H9 (cell line): ENCODE measurements around the gene ADRB1. TPM values are rescaled to one million over a fixed set of nuclear protein-coding genes. Genes with fewer than 3 reads are reported as not detected.

Experiments used
- DNase-seq: peaks from one replicate; pipeline ENCODE4 v3.0.0-alpha.2; 2017
- H2AFZ ChIP-seq: one replicate; pipeline ENCODE4 v1.6.1; 2013; ENCODE audit warnings: mild to moderate bottlenecking, low read length, control low read depth, moderate library complexity
- H2AK5ac ChIP-seq: 2 replicates; pipeline ENCODE4 v1.6.1; 2013; ENCODE audit warnings: low read length, control low read depth, mixed read lengths; ENCODE audit not compliant: insufficient read length
- H2BK120ac ChIP-seq: one replicate; pipeline ENCODE4 v1.6.1; 2013; ENCODE audit warnings: low read depth, mild to moderate bottlenecking, low read length, control low read depth, inconsistent platforms; ENCODE audit not compliant: poor library complexity, severe bottlenecking
- H2BK12ac ChIP-seq: 2 replicates; pipeline ENCODE4 v1.6.1; 2013; ENCODE audit warnings: low read length, control low read depth, mixed read lengths, low read depth; ENCODE audit not compliant: insufficient read length
- H2BK15ac ChIP-seq: 2 replicates; pipeline ENCODE4 v1.6.1; 2013; ENCODE audit warnings: low read depth, low read length, control low read depth
- H2BK20ac ChIP-seq: one replicate; pipeline ENCODE4 v1.6.1; 2013; ENCODE audit warnings: low read depth, mild to moderate bottlenecking, low read length, control low read depth, inconsistent platforms; ENCODE audit not compliant: poor library complexity, severe bottlenecking
- H2BK5ac ChIP-seq: 2 replicates; pipeline ENCODE4 v1.6.1; 2013; ENCODE audit warnings: low read length, control low read depth, mixed read lengths; ENCODE audit not compliant: insufficient read length
- H3K14ac ChIP-seq: 2 replicates; pipeline ENCODE4 v1.6.1; 2013; ENCODE audit warnings: low read length, control low read depth; ENCODE audit not compliant: insufficient read depth
- H3K18ac ChIP-seq: 2 replicates; pipeline ENCODE4 v1.6.1; 2013; ENCODE audit warnings: low read depth, mild to moderate bottlenecking, mixed read lengths, low read length, control low read depth; ENCODE audit not compliant: insufficient read length
- H3K23ac ChIP-seq: 2 replicates; pipeline ENCODE4 v1.6.1; 2013; ENCODE audit warnings: low read length, control low read depth, mixed read lengths, low read depth; ENCODE audit not compliant: insufficient read length
- H3K23me2 ChIP-seq: 2 replicates; pipeline ENCODE4 v1.6.1; 2013; ENCODE audit warnings: low read depth, mild to moderate bottlenecking, mixed read lengths, low read length, control low read depth; ENCODE audit not compliant: insufficient read length, poor library complexity, severe bottlenecking
- H3K27ac ChIP-seq: 2 replicates; pipeline ENCODE4 v1.5.1; 2013; ENCODE audit warnings: low read length, control low read depth, mixed read lengths, low read depth; ENCODE audit not compliant: insufficient read length
- H3K27me3 ChIP-seq: 2 replicates; pipeline ENCODE4 v1.6.1; 2013; ENCODE audit warnings: low read length, control low read depth, inconsistent platforms; ENCODE audit not compliant: insufficient read depth
- H3K4ac ChIP-seq: 2 replicates; pipeline ENCODE4 v1.6.1; 2013; ENCODE audit warnings: low read depth, mild to moderate bottlenecking, control low read depth, inconsistent platforms, low read length, moderate library complexity
- H3K4me1 ChIP-seq: 2 replicates; pipeline ENCODE4 v1.6.1; 2013; ENCODE audit warnings: low read length, control low read depth, inconsistent platforms; ENCODE audit not compliant: insufficient read depth
- H3K4me2 ChIP-seq: 2 replicates; pipeline ENCODE4 v1.6.1; 2013; ENCODE audit warnings: low read length, control low read depth, mixed read lengths; ENCODE audit not compliant: insufficient read length, insufficient read depth
- H3K56ac ChIP-seq: 2 replicates; pipeline ENCODE4 v1.6.1; 2013; ENCODE audit warnings: low read depth, mild to moderate bottlenecking, mixed read lengths, low read length, control low read depth; ENCODE audit not compliant: insufficient read length
- H3K79me1 ChIP-seq: 2 replicates; pipeline ENCODE4 v1.6.1; 2013; ENCODE audit warnings: low read depth, mild to moderate bottlenecking, moderate library complexity, low read length, control low read depth, inconsistent platforms; ENCODE audit not compliant: insufficient read depth, poor library complexity, severe bottlenecking
- H3K79me2 ChIP-seq: 2 replicates; pipeline ENCODE4 v1.6.1; 2013; ENCODE audit warnings: low read length, control low read depth, inconsistent platforms; ENCODE audit not compliant: insufficient read depth
- H3K9ac ChIP-seq: 2 replicates; pipeline ENCODE4 v1.6.1; 2013; ENCODE audit warnings: low read length, control low read depth, mixed read lengths; ENCODE audit not compliant: insufficient read length; ENCODE audit errors: extremely low read depth
- H3K9me3 ChIP-seq: one replicate; pipeline ENCODE4 v1.6.1; 2013; ENCODE audit warnings: low read depth, low read length, inconsistent platforms; ENCODE audit not compliant: control insufficient read depth
- H3T11ph ChIP-seq: one replicate; pipeline ENCODE4 v1.6.1; 2013; ENCODE audit warnings: mild to moderate bottlenecking, low read length, control low read depth, inconsistent platforms
- H4K20me1 ChIP-seq: one replicate; pipeline ENCODE4 v1.6.1; 2013; ENCODE audit not compliant: control insufficient read depth, insufficient read length, insufficient read depth
- H4K5ac ChIP-seq: 2 replicates; pipeline ENCODE4 v1.6.1; 2013; ENCODE audit warnings: low read depth, mild to moderate bottlenecking, mixed read lengths, low read length, control low read depth; ENCODE audit not compliant: insufficient read length
- H4K8ac ChIP-seq: replicated peaks from 2 replicates; pipeline ENCODE4 v1.6.1; 2013; ENCODE audit warnings: low read length, control low read depth, mixed read lengths, low read depth; ENCODE audit not compliant: insufficient read length
- H4K91ac ChIP-seq: 2 replicates; pipeline ENCODE4 v1.6.1; 2013; ENCODE audit warnings: low read depth, mild to moderate bottlenecking, moderate library complexity, mixed read lengths, low read length, control low read depth; ENCODE audit not compliant: insufficient read length
- H3K27ac Mint-ChIP-seq, 3 experiments: 2 replicates in 2 of 3; 3 replicates in 1 of 3; pipeline ENCODE4 v1.8.0; 2020 to 2021; ENCODE audit warnings: mixed read lengths in 3 of 3, mild to moderate bottlenecking in 1 of 3, moderate library complexity in 1 of 3
- H3K27me3 Mint-ChIP-seq: 2 replicates; pipeline ENCODE4 v1.8.0; 2021; ENCODE audit warnings: low read depth, mild to moderate bottlenecking, moderate library complexity, mixed read lengths
- H3K36me3 Mint-ChIP-seq, 3 experiments: 2 replicates in 2 of 3; 3 replicates in 1 of 3; pipeline ENCODE4 v1.8.0; 2020 to 2021; ENCODE audit warnings: low read depth in 3 of 3, mixed read lengths in 3 of 3; ENCODE audit not compliant: insufficient read depth in 1 of 3
- H3K4me1 Mint-ChIP-seq, 2 experiments: 2 replicates each; pipeline ENCODE4 v1.8.0; 2020; ENCODE audit warnings: mixed read lengths in 2 of 2
- H3K4me3 Mint-ChIP-seq, 2 experiments: 2 replicates in 1 of 2; 3 replicates in 1 of 2; pipeline ENCODE4 v1.8.0; 2020 to 2021; ENCODE audit warnings: mild to moderate bottlenecking in 2 of 2, mixed read lengths in 2 of 2, moderate library complexity in 1 of 2
- H3K9me3 Mint-ChIP-seq, 2 experiments: 2 replicates in 1 of 2; 3 replicates in 1 of 2; pipeline ENCODE4 v1.8.0; 2020; ENCODE audit warnings: mild to moderate bottlenecking in 2 of 2, mixed read lengths in 2 of 2, moderate library complexity in 1 of 2
- CTCF ChIP-seq: fragments of 200-600 bp; sonication (generic); conservative IDR thresholded peaks from 3 replicates; pipeline ENCODE4 v1.8.0; 2021; ENCODE audit warnings: antibody characterized with exemption, mild to moderate bottlenecking
- WGBS: extraction: QIAGEN DNeasy Blood & Tissue Kit; methylation state at CpG from one replicate; pipeline ENCODE4 v1.1.7; 2013; ENCODE audit warnings: missing lambda C conversion rate, low lambda C conversion rate, mixed read lengths; ENCODE audit not compliant: insufficient read length; ENCODE audit errors: extremely low coverage; 5-methylcytosine and 5-hydroxymethylcytosine counted together
- total RNA-seq: library from RNA; stranded (reverse); gene quantifications from 2 replicates; pipeline ENCODE4 v1.2.1, GENCODE V29; 2021

Gene ADRB1
- total RNA-seq, 1 experiment from 2014 or later: 0.13 TPM

- Histone ChIP-seq H4K91ac (no peak overlapping the region), H3K14ac (no peak overlapping the region), H4K20me1 (no peaks in the 10 kb centered on the region), H3K4me1 (no peaks in the 10 kb centered on the region), H3T11ph (no peak overlapping the region), H3K23ac (no peak overlapping the region), H3K27me3 (no peaks in the 10 kb centered on the region), H2AFZ (no peak overlapping the region), H3K56ac (no peak overlapping the region), H3K79me2 (no peaks in the 10 kb centered on the region), H2BK15ac (no peak overlapping the region), H3K9ac (no peak overlapping the region), H3K79me1 (no peaks in the 10 kb centered on the region), H2BK5ac (no peak overlapping the region), H3K9me3 (no peaks in the 10 kb centered on the region), H2AK5ac (no peak overlapping the region), H3K18ac (no peak overlapping the region), H2BK12ac (no peak overlapping the region), H3K23me2 (no peaks in the 10 kb centered on the region), H3K27ac (no peak overlapping the region), H3K4ac (no peak overlapping the region), H2BK120ac (no peak overlapping the region), H4K8ac (no peak overlapping the region), H3K4me2 (no peak overlapping the region), H2BK20ac (no peak overlapping the region), H4K5ac (no peak overlapping the region)
- Mint-ChIP-seq H3K27me3 (no peaks in the 10 kb centered on the region; the same call in none of the 2 replicates), H3K27ac (no peak overlapping the region), H3K4me3 (no peak overlapping the region), H3K9me3 (peaks cover 3% of the 10 kb centered on the region in 2 experiments; a peak in 4 of 5 replicates), H3K36me3 (peaks cover 0 to 4% (median 0%) of the 10 kb centered on the region in 3 experiments; a peak in 4 of 7 replicates), H3K4me1 (no peaks in the 10 kb centered on the region)
- no peak for TF ChIP-seq CTCF
- DNase-seq: no peak
- WGBS: no CpG with 5 or more reads among the region's 4 CpGs
Measured at GRCh38 chr10:114084215-114084614, 40.5 kb downstream of the ADRB1 start.
